GM12801 (cell line): ENCODE measurements around the gene ICOSLG.

Source experiments
- TF ChIP-seq, protein P1 (sequence below): IDR thresholded peaks from one replicate; pipeline ENCODE4 v1.5.1; 2011; ENCODE audit warnings: control low read depth; ENCODE audit not compliant: insufficient read length; ENCODE audit errors: extremely low read depth

The ICOSLG gene

DNA sequence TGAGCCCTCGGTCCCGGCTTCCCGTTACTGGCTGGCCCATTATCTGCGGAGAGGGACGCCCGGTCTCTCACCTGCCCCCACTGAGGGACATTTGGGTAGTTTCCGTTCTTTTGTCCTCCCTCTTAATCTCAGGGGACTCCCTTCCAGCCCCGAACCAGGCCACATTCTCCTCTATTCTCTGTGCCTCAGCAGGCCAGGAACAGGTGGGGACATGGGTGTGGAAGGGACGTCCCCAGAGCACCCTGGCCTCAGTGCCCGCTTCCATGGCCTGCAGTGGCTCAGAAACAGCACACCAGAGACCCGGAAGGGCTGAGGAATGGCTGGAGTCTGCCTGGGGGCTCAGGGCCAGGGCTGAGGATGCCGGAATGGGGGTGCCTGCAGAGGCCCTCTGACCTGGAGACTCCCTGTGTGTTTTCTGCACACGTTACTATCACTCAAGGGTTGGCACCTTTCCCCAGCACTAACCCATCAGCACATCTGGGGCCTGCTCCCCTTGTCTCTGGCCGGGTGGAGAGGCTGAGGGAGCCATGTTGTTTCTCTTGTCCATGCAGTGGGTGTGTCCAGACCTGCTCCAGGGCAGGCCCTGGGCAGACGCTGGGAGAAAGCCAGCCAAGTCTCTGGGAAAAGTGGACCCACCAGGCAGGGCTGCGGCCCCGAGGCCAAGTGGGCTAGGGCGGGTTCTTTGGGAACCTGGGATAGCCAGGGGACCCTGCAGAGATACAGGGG is 31.0 kb upstream of the ICOSLG start:
- TF ChIP-seq, protein P1, sequence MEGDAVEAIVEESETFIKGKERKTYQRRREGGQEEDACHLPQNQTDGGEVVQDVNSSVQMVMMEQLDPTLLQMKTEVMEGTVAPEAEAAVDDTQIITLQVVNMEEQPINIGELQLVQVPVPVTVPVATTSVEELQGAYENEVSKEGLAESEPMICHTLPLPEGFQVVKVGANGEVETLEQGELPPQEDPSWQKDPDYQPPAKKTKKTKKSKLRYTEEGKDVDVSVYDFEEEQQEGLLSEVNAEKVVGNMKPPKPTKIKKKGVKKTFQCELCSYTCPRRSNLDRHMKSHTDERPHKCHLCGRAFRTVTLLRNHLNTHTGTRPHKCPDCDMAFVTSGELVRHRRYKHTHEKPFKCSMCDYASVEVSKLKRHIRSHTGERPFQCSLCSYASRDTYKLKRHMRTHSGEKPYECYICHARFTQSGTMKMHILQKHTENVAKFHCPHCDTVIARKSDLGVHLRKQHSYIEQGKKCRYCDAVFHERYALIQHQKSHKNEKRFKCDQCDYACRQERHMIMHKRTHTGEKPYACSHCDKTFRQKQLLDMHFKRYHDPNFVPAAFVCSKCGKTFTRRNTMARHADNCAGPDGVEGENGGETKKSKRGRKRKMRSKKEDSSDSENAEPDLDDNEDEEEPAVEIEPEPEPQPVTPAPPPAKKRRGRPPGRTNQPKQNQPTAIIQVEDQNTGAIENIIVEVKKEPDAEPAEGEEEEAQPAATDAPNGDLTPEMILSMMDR: no peak

DNA sequence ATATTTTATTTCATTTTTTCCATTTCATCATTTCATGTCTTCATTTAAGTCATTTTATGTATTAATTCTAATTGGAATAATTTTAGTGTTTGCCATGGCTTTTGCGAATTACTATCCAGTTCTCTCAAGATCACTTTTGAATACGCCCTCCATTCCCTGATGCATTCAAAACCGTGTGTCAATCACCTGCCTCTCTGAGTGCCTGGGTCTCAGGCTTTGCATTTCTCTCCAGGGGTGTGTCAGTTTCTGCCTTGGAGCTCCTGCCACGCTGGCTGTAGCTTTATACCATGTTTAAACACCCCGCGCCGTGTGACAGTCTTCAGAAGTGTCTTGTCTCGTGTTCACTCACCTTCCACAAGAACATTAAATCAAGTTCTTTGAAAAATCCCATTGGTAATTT is 28.3 kb upstream of the ICOSLG start:
- TF ChIP-seq, protein P1: no peak

DNA sequence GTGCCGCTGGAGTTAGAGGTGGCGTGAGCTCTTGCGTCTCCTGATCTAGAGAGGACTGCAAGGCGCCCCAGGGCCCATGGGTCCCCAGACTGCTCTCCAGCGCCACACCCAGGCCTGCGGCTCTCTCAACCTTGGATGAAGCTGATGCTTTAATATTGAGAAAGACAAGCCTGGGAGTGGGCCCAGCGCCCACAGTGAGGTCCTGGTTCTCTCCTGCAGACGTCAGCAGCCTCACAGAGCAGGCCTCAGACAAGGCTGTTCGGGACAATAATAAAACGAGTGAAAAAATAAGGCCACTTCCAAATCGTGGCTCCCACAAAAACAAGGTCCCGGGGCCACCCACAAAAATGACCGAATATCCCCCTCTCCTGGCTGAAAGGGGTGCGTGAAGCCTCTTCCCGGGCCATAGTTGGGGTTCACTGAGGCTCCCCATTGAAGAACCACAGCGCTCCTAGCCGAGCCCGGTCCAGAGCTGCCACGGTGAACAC is 27.0 kb upstream of the ICOSLG start:
- TF ChIP-seq, protein P1: no peak

DNA sequence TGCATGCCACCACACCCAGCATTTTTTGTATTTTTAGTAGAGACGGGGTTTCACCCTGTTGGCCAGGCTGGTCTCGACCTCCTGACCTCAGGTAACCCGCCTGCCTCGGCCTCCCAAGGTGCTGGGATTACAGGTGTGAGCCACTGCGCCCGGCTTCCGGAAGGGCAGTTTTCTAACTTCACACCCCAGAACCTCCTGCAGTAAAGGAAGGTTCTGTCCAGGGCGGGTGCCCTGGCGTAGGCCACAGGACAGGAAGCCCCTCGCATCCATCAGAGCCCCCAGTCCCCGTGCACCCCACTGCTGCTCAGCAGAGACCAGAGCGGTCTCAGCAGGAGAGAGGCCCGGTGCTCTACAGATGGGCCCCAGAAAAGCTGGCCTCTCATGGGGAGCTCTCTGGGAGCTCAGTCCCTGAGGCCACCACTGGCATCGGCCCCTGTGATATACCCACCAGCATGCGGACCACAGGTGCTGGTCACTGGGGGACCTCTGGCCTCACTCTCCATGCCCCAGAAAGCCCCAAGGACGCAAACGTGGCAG is 25.1 kb upstream of the ICOSLG start:
- TF ChIP-seq, protein P1: no peak

DNA sequence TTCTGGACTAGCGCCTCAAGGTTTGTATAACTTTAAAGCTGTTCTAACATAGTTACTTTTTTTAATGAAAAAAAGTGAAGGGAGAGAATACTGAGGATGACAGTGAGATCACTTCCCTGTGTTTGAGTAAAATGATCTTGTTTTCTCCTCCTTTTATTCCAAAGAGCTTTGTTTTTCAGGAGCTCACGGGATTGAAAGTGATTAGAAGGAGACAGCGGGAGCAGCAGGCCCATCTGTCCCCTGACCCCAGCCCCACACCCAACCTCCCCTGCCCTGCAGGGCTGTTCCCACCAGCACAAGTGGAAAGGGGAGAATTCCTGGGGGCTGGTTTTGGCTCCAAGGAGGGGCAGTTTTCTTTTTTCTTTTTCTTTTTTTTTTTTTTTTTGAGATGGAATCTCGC is 23.0 kb upstream of the ICOSLG start:
- TF ChIP-seq, protein P1: no peak

DNA sequence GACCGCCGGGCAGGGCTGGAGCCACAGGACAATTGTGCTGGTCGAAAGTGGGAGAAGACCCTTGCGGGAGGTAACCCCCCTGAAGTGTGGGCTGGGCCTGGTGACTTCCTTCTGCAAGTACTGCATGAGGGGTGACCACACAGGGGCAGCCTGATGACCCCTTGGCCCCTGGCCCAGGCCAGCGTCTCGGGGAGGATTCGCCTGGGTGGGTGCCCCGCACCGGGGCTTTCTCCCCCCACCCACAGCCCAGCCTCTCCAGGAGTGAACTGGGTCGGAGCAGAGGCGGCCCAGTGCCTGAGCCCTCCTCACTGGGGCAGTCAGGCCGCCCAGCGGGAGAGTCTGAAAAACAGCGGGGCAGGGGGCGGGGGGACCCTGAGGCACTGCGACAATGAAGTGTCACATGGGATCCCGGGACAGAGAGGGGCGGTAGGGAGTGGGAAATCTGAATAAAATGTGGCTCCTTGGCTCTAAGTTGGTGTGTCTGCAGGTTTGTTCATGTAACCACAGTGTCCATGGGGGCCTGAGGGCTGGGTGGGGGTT is 22.5 kb upstream of the ICOSLG start:
- TF ChIP-seq, protein P1: no peak

DNA sequence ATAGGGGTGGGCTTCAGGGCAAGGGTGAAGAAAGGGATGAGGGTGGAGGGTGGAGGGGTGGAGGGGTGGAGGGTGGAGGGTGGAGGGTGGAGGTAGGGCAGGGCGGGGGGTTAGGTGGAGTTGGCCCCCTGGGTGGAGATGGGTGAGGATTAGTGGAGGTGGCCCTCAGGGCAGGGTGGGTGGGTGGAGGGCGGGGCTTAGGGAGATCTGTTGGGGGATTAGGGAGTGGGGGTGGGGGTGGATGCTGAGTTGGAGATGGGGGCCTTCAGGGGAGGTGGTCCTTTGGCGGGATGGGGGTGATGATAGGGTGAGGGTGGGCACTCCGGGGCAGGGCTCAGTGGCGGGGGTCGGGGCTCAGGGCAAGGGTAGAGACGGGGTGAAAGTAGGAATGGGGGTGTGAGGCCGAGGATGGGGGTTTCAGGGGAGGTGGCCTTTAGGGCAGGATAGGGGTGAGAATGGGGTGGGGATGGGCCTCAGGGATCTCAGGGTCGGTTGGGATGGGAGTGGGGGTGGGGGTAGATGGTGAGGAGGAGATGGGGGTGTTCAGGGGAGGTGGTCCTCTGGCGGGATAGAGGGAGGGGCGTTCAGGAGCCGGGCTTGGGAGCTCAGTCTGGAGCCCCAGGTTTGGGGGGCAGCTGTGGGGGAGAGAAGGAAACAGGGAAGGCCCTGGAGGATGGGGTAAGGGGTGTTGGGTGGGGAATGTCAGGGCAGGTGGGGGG is 21.8 kb upstream of the ICOSLG start:
- TF ChIP-seq, protein P1: no peak
